SK-N-SH (cell line): Measurements from ENCODE around the gene PDGFC. TPM values are rescaled to one million over a fixed set of nuclear protein-coding genes. Genes with fewer than 3 reads are reported as not detected.

Experiments
- CTCF ChIA-PET: fragments of 300-600, 350-600 bp; formaldehyde crosslinking; extraction: SDS; loops from one replicate; lab custom pipeline; 2021; lab: Yijun Ruan, JAX
- POLR2A ChIA-PET: fragments of 350-600 bp; sonication (Branson Sonifier 250); formaldehyde crosslinking; extraction: SDS; loops from one replicate; lab custom pipeline; 2020; ENCODE audit warnings: antibody characterized with exemption, inconsistent platforms; lab: Yijun Ruan, JAX
- DNase-seq: peaks from one replicate; pipeline ENCODE4 v3.0.0; 2012
- H2AFZ ChIP-seq: fragments of 200-600 bp; sonication (generic); 2 replicates; pipeline ENCODE4 v1.8.1; 2016; ENCODE audit warnings: antibody characterized with exemption, mild to moderate bottlenecking, low read depth
- H3F3A ChIP-seq: fragments of 200-600 bp; sonication (generic); replicated peaks from 2 replicates; pipeline ENCODE3; 2016; ENCODE audit warnings: antibody characterized with exemption, mild to moderate bottlenecking; ENCODE audit not compliant: insufficient read depth
- H3K27ac ChIP-seq, 2 experiments: fragments of 200-500 bp in 1 of 2; fragments of 200-600 bp in 1 of 2; sonication (Bioruptor generic) in 1 of 2; sonication (generic), shearing (Covaris generic) in 1 of 2; 2 replicates each; pipeline versions ENCODE4 v1.5.1 to v1.6.1; 2014 to 2016; ENCODE audit warnings: low read depth in 2 of 2, inconsistent platforms in 1 of 2, low read length in 1 of 2, mild to moderate bottlenecking in 1 of 2, mixed read lengths in 1 of 2
- H3K27me3 ChIP-seq: fragments of 200-600 bp; sonication (generic), shearing (Covaris generic); 2 replicates; pipeline ENCODE4 v1.6.1; 2016; ENCODE audit warnings: mixed run types; ENCODE audit not compliant: insufficient read depth
- H3K36me3 ChIP-seq, 2 experiments: fragments of 200-500 bp in 1 of 2; fragments of 200-600 bp in 1 of 2; sonication (Bioruptor generic) in 1 of 2; sonication (generic) in 1 of 2; replicated peaks in 1 of 2; 2 replicates each; pipeline versions ENCODE3 to v1.5.1; 2014 to 2016; ENCODE audit warnings: low read length in 1 of 2, mild to moderate bottlenecking in 1 of 2; ENCODE audit not compliant: insufficient read depth in 2 of 2, control insufficient read depth in 1 of 2
- H3K4me1 ChIP-seq, 2 experiments: fragments of 200-500 bp in 1 of 2; fragments of 200-600 bp in 1 of 2; sonication (Bioruptor generic) in 1 of 2; sonication (generic), shearing (Covaris generic) in 1 of 2; 2 replicates each; pipeline versions ENCODE4 v1.5.1 to v1.6.1; 2014 to 2016; ENCODE audit warnings: low read depth in 1 of 2, low read length in 1 of 2, mixed run types in 1 of 2; ENCODE audit not compliant: insufficient read depth in 2 of 2, control insufficient read depth in 1 of 2
- H3K4me2 ChIP-seq: fragments of 200-600 bp; sonication (generic), shearing (Covaris generic); 2 replicates; pipeline ENCODE4 v1.6.1; 2017; ENCODE audit warnings: mixed run types
- H3K4me3 ChIP-seq, 2 experiments: fragments of 200-500 bp in 1 of 2; fragments of 200-600 bp in 1 of 2; sonication (Bioruptor generic) in 1 of 2; sonication (generic), shearing (Covaris generic) in 1 of 2; 2 replicates each; pipeline versions ENCODE4 v1.5.1 to v1.8.1; 2014 to 2016; ENCODE audit warnings: low read depth in 2 of 2, inconsistent platforms in 1 of 2, low read length in 1 of 2, mild to moderate bottlenecking in 1 of 2, mixed read lengths in 1 of 2, moderate library complexity in 1 of 2
- H3K79me2 ChIP-seq: fragments of 200-600 bp; sonication (generic); 2 replicates; pipeline ENCODE4 v1.8.1; 2017; ENCODE audit warnings: mild to moderate bottlenecking; ENCODE audit not compliant: insufficient read depth
- H3K9ac ChIP-seq: fragments of 200-600 bp; sonication (generic); 2 replicates; pipeline ENCODE4 v1.6.1; 2017; ENCODE audit warnings: mixed run types
- H3K9me2 ChIP-seq: fragments of 200-600 bp; sonication (generic); 2 replicates; pipeline ENCODE4 v1.6.1; 2017; ENCODE audit warnings: mixed run types
- H3K9me3 ChIP-seq: fragments of 200-600 bp; sonication (generic); 2 replicates; pipeline ENCODE4 v1.6.1; 2017; ENCODE audit warnings: mixed run types, mild to moderate bottlenecking, moderate library complexity
- H4K20me1 ChIP-seq: fragments of 200-600 bp; sonication (generic); 2 replicates; pipeline ENCODE4 v1.6.1; 2017; ENCODE audit warnings: mild to moderate bottlenecking, mixed run types; ENCODE audit not compliant: insufficient read depth
- CHD2 ChIP-seq: fragments of 150-350 bp; IDR thresholded peaks from 2 replicates; pipeline ENCODE4 v1.6.1; 2018; ENCODE audit warnings: low read length; ENCODE audit not compliant: partially characterized antibody
- ELF1 ChIP-seq: IDR thresholded peaks from 2 replicates; pipeline ENCODE4 v1.4.0; 2012
- FOXM1 ChIP-seq: IDR thresholded peaks from 2 replicates; pipeline ENCODE4 v1.4.0; 2012; ENCODE audit warnings: low read depth, mild to moderate bottlenecking
- GATA2 ChIP-seq: sonication (generic); formaldehyde crosslinking; IDR thresholded peaks from 2 replicates; pipeline ENCODE4 v1.5.0; 2020; ENCODE audit warnings: mild to moderate bottlenecking, missing genetic modification reagents
- IRF3 ChIP-seq: fragments of 150-350 bp; IDR thresholded peaks from 2 replicates; pipeline ENCODE4 v1.6.1; 2016; ENCODE audit warnings: mild to moderate bottlenecking, low read depth, low read length
- JUND ChIP-seq: IDR thresholded peaks from 2 replicates; pipeline ENCODE4 v1.4.0; 2012
- MAX ChIP-seq: IDR thresholded peaks from 2 replicates; pipeline ENCODE4 v1.4.0; 2012; ENCODE audit warnings: low read depth
- MXI1 ChIP-seq: IDR thresholded peaks from 2 replicates; pipeline ENCODE4 v1.6.1; 2012; ENCODE audit warnings: mild to moderate bottlenecking, low read depth, low read length, improper control_type of control experiment
- NFIC ChIP-seq: IDR thresholded peaks from 2 replicates; pipeline ENCODE4 v1.4.0; 2012; ENCODE audit warnings: borderline replicate concordance
- PBX3 ChIP-seq: IDR thresholded peaks from 2 replicates; pipeline ENCODE4; 2012
- POLR2AphosphoS5 ChIP-seq: IDR thresholded peaks from 2 replicates; pipeline ENCODE4 v1.6.1; 2012; ENCODE audit warnings: low read depth, low read length
- RAD21 ChIP-seq: IDR thresholded peaks from 2 replicates; pipeline ENCODE4 v1.6.1; 2012; ENCODE audit warnings: mild to moderate bottlenecking, low read length
- REST ChIP-seq: IDR thresholded peaks from 2 replicates; pipeline ENCODE4 v1.6.1; 2012; ENCODE audit warnings: mild to moderate bottlenecking, low read depth, low read length, moderate library complexity
- RXRA ChIP-seq: IDR thresholded peaks from 2 replicates; pipeline ENCODE4 v1.4.0; 2012; ENCODE audit warnings: low read depth, mild to moderate bottlenecking, borderline replicate concordance
- SMC3 ChIP-seq: IDR thresholded peaks from 2 replicates; pipeline ENCODE4 v1.6.1; 2012; ENCODE audit warnings: low read depth, low read length, improper control_type of control experiment
- TCF12 ChIP-seq: IDR thresholded peaks from 2 replicates; pipeline ENCODE4 v1.4.0; 2012
- USF1 ChIP-seq: IDR thresholded peaks from 2 replicates; pipeline ENCODE4 v1.4.0; 2012; ENCODE audit warnings: low read depth, borderline replicate concordance
- YY1 ChIP-seq: IDR thresholded peaks from 2 replicates; pipeline ENCODE4 v1.4.0; 2012; ENCODE audit warnings: low read depth, mild to moderate bottlenecking
- ZBTB33 ChIP-seq: IDR thresholded peaks from 2 replicates; pipeline ENCODE4 v1.4.0; 2012; ENCODE audit warnings: low read depth, borderline replicate concordance
- WGBS: methylation state at CpG from one replicate; pipeline ENCODE4 v1.1.6; 2017; ENCODE audit warnings: low lambda C conversion rate; 5-methylcytosine and 5-hydroxymethylcytosine counted together
- polyA plus RNA-seq, 3 experiments: library from polyadenylated mRNA; depleted of rRNA; stranded (reverse); fragments of >200 nt; gene quantifications; 2 replicates each; pipeline ENCODE4 v1.2.3, GENCODE V29; 2012

The PDGFC gene
- polyA plus RNA-seq, 1 of the 3 experiments (the other 2 are of a cell fraction): 29.8 TPM

- H3K4me2 ChIP-seq: no peak overlapping the region
- peaks cover 2 to 58% of the 10 kb centered on the region in 2 experiments for H3K4me1 ChIP-seq
- H4K20me1 ChIP-seq: no peaks in the 10 kb centered on the region
- H3F3A ChIP-seq: peaks cover 46% of the 10 kb centered on the region
- peak overlapping the region in 1 of 2 experiments; percentile 75; a peak in 3 of 4 replicates for H3K27ac ChIP-seq
- no peak overlapping the region for H2AFZ ChIP-seq
- 68% methylated on average over 1 of the region's 1 CpG for WGBS
- H3K9me3 ChIP-seq: no peaks in the 10 kb centered on the region
- peaks cover 70% of the 10 kb centered on the region for H3K79me2 ChIP-seq
- peaks cover 0 to 24% of the 10 kb centered on the region in 2 experiments for H3K36me3 ChIP-seq
- no peak for DNase-seq
- no peak overlapping the region for H3K9ac ChIP-seq
- POLR2A ChIA-PET: no interaction called here
- TF ChIP-seq SMC3 (no peak), RXRA (no peak), ZBTB33 (no peak), USF1 (no peak), MXI1 (no peak), MAX (no peak), FOXM1 (no peak), NFIC (no peak), GATA2 (CRISPR knock-in tag) (no peak), POLR2AphosphoS5 (no peak), ELF1 (no peak), JUND (no peak), RAD21 (no peak), PBX3 (no peak), CHD2 (no peak), IRF3 (no peak), YY1 (no peak), REST (no peak), TCF12 (no peak)
- TF ChIP-seq, all 33 proteins: peak for 0
- CTCF ChIA-PET: no interaction called here
- Histone ChIP-seq H3K27me3 (no peaks in the 10 kb centered on the region), H3K9me2 (no peaks in the 10 kb centered on the region), H3K4me3 (no peak overlapping the region)
Observed at GRCh38 chr4:156778093-156778492, 193.5 kb downstream of the PDGFC start.
